ENCODE results near the gene NRG2. TPM values are rescaled to one million over a fixed set of nuclear protein-coding genes. Genes with fewer than 3 reads are reported as not detected.

Gene NRG2
- total RNA-seq, 1 experiment from 2014 or later: 0.59 TPM

GRCh38 chr5:139898981-139899380 lies 144.1 kb downstream of the NRG2 start:
- no TSS peak for BruUV-seq (replicated peaks)
- peaks cover 27% of the 10 kb centered on the region for H3K27me3 Mint-ChIP-seq (ENCODE audit: insufficient read depth, unreplicated experiment)

GRCh38 chr5:139897982-139898381 lies 145.1 kb downstream of the NRG2 start:
- DNase-seq: no peak
- ChIA-PET POLR2A (no interaction called here), CTCF (no interaction called here)
- no TSS peak for BruUV-seq (replicated peaks)
- Histone ChIP-seq H3K4me3 (ENCODE audit: low read depth, low read length) (no peak overlapping the region), H3K27me3 (replicated peaks; ENCODE audit: control insufficient read depth, insufficient read depth, low read length) (peaks cover 5% of the 10 kb centered on the region), H3K4me1 (peaks cover 3% of the 10 kb centered on the region), H3K9me3 (no peaks in the 10 kb centered on the region), H3K36me3 (ENCODE audit: control insufficient read depth, insufficient read depth, low read length) (no peaks in the 10 kb centered on the region)
- intact Hi-C loops (cut with micrococcal nuclease; ENCODE audit: unreplicated experiment): no loop called here
- no peaks in the 10 kb centered on the region for H3K4me1 Mint-ChIP-seq (ENCODE audit: low read depth, unreplicated experiment)
- H3K27me3 Mint-ChIP-seq (ENCODE audit: insufficient read depth, unreplicated experiment): peaks cover 26% of the 10 kb centered on the region
- no peak for TF ChIP-seq CTCF (IDR thresholded peaks at IDR 0.05; ENCODE audit: insufficient read depth in 1 of 2, low read depth in 1 of 2, low read length in 1 of 2, severe bottlenecking in 1 of 2, unreplicated experiment in 1 of 2)
- H3K4me3 Mint-ChIP-seq (ENCODE audit: unreplicated experiment): no peak overlapping the region
- H3K36me3 Mint-ChIP-seq (ENCODE audit: insufficient read depth, unreplicated experiment): no peaks in the 10 kb centered on the region
- H3K27ac Mint-ChIP-seq (ENCODE audit: unreplicated experiment): no peak overlapping the region
- H3K9me3 Mint-ChIP-seq (ENCODE audit: unreplicated experiment): no peaks in the 10 kb centered on the region

More at GRCh38 chr5:139898981-139899380, 144.1 kb downstream of the NRG2 start:
- Mint-ChIP-seq H3K9me3 (ENCODE audit: unreplicated experiment) (no peaks in the 10 kb centered on the region), H3K36me3 (ENCODE audit: insufficient read depth, unreplicated experiment) (no peaks in the 10 kb centered on the region), H3K27ac (ENCODE audit: unreplicated experiment) (no peak overlapping the region), H3K4me1 (ENCODE audit: low read depth, unreplicated experiment) (no peaks in the 10 kb centered on the region), H3K4me3 (ENCODE audit: unreplicated experiment) (no peak overlapping the region)
- CTCF ChIA-PET: interaction anchor here (1.5 kb wide), 1 partner anchor 112 kb away, joined by 4 read pairs; no protein-coding TSS in a partner anchor
- intact Hi-C loops (cut with micrococcal nuclease; ENCODE audit: unreplicated experiment): no loop called here
- Histone ChIP-seq H3K36me3 (ENCODE audit: control insufficient read depth, insufficient read depth, low read length) (no peaks in the 10 kb centered on the region), H3K27me3 (replicated peaks; ENCODE audit: control insufficient read depth, insufficient read depth, low read length) (peaks cover 7% of the 10 kb centered on the region), H3K4me1 (peaks cover 13% of the 10 kb centered on the region), H3K4me3 (ENCODE audit: low read depth, low read length) (no peak overlapping the region), H3K9me3 (no peaks in the 10 kb centered on the region)
- DNase-seq: no peak
- POLR2A ChIA-PET: no interaction called here
- no peak for TF ChIP-seq CTCF (IDR thresholded peaks at IDR 0.05; ENCODE audit: insufficient read depth in 1 of 2, low read depth in 1 of 2, low read length in 1 of 2, severe bottlenecking in 1 of 2, unreplicated experiment in 1 of 2)

- H3K27ac Mint-ChIP-seq (ENCODE audit: unreplicated experiment): no peak overlapping the region
- H3K9me3 Mint-ChIP-seq (ENCODE audit: unreplicated experiment): no peaks in the 10 kb centered on the region
- H3K27me3 ChIP-seq (replicated peaks; ENCODE audit: control insufficient read depth, insufficient read depth, low read length): peaks cover 2% of the 10 kb centered on the region
These were observed 145.8 kb downstream of the NRG2 start for GRCh38 chr5:139897342-139897741.

More at GRCh38 chr5:139897342-139897741, 145.8 kb downstream of the NRG2 start:
- BruUV-seq (replicated peaks): no TSS peak
- H3K36me3 ChIP-seq (ENCODE audit: control insufficient read depth, insufficient read depth, low read length): no peaks in the 10 kb centered on the region
- Mint-ChIP-seq H3K4me1 (ENCODE audit: low read depth, unreplicated experiment) (no peaks in the 10 kb centered on the region), H3K27me3 (ENCODE audit: insufficient read depth, unreplicated experiment) (peaks cover 20% of the 10 kb centered on the region), H3K36me3 (ENCODE audit: insufficient read depth, unreplicated experiment) (no peaks in the 10 kb centered on the region), H3K4me3 (ENCODE audit: unreplicated experiment) (no peak overlapping the region)
- intact Hi-C loops (cut with micrococcal nuclease; ENCODE audit: unreplicated experiment): no loop called here
- DNase-seq: no peak
- H3K4me3 ChIP-seq (ENCODE audit: low read depth, low read length): no peak overlapping the region
- CTCF ChIA-PET: no interaction called here
- POLR2A ChIA-PET: no interaction called here
- no peaks in the 10 kb centered on the region for H3K4me1 ChIP-seq
- no peaks in the 10 kb centered on the region for H3K9me3 ChIP-seq
- no peak for TF ChIP-seq CTCF (IDR thresholded peaks at IDR 0.05; ENCODE audit: insufficient read depth in 1 of 2, low read depth in 1 of 2, low read length in 1 of 2, severe bottlenecking in 1 of 2, unreplicated experiment in 1 of 2)

Data from Caco-2 (cell line).